ENCODE data around the gene MINDY4B. TPM values are rescaled to one million over a fixed set of nuclear protein-coding genes. Genes with fewer than 3 reads are reported as not detected.

MINDY4B gene
- total and polyA plus RNA-seq, 2 experiments from 2014 or later, result not detected

DNA sequence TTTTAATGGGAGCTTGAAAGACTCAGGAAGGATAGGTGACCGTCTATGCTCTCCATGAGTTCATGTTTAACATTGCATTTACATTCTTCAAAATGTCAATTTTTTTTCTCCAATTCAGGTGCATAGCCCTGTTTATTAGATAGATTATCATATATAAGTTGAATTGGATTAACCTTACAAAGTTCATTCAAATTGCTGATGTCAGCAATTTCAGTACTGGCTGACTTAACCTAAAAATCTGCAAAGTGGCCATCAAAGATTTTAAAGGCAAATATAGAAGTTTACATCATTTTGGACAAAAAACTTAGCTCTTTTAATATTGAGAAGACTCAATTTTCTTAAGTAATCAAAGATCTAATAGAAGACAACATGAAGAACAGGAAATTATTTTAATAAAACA, 57.8 kb downstream of the MINDY4B start:
- DNase-seq (ENCODE audit: low spot score), result no peak
- H3K4me1 ChIP-seq (ENCODE audit: insufficient read depth), result peaks cover 30% of the 10 kb centered on the region
- H3K4me3 ChIP-seq, result no peak overlapping the region
- no peak for ATAC-seq
- TF ChIP-seq ZNF114 (CRISPR knock-in tag; IDR thresholded peaks at IDR 0.05), result no peak
- TF ChIP-seq EZH2 (IDR thresholded peaks at IDR 0.05; ENCODE audit: low read depth, unreplicated experiment), result no peak
- no peak for TF ChIP-seq STAT1 (IDR thresholded peaks at IDR 0.05; ENCODE audit: unreplicated experiment)
- TF ChIP-seq, protein P1, sequence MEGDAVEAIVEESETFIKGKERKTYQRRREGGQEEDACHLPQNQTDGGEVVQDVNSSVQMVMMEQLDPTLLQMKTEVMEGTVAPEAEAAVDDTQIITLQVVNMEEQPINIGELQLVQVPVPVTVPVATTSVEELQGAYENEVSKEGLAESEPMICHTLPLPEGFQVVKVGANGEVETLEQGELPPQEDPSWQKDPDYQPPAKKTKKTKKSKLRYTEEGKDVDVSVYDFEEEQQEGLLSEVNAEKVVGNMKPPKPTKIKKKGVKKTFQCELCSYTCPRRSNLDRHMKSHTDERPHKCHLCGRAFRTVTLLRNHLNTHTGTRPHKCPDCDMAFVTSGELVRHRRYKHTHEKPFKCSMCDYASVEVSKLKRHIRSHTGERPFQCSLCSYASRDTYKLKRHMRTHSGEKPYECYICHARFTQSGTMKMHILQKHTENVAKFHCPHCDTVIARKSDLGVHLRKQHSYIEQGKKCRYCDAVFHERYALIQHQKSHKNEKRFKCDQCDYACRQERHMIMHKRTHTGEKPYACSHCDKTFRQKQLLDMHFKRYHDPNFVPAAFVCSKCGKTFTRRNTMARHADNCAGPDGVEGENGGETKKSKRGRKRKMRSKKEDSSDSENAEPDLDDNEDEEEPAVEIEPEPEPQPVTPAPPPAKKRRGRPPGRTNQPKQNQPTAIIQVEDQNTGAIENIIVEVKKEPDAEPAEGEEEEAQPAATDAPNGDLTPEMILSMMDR (conservative IDR thresholded peaks at IDR 0.05; ENCODE audit: low read depth in 2 of 2), result no peak
- no peak for TF ChIP-seq EZH2phosphoT487 (IDR thresholded peaks at IDR 0.05; ENCODE audit: unreplicated experiment)
- TF ChIP-seq ZNF331 (CRISPR knock-in tag; IDR thresholded peaks at IDR 0.05; ENCODE audit: low read depth), result no peak
- no peak for TF ChIP-seq ZNF462 (CRISPR knock-in tag; IDR thresholded peaks at IDR 0.05)
- H3K36me3 Mint-ChIP-seq (ENCODE audit: low read depth), result peaks cover 19% of the 10 kb centered on the region; the same call in 2 of the 3 replicates
- no peaks in the 10 kb centered on the region for H3K36me3 ChIP-seq (ENCODE audit: insufficient read depth)
- H3K27me3 ChIP-seq (ENCODE audit: insufficient read depth), result no peaks in the 10 kb centered on the region
- H3K4me2 ChIP-seq, result no peak overlapping the region
- H3K27me3 Mint-ChIP-seq (ENCODE audit: insufficient read depth, low read depth, poor library complexity), result no peaks in the 10 kb centered on the region
- H2AFZ ChIP-seq, result no peak overlapping the region
- no peak overlapping the region for H3K27ac ChIP-seq (ENCODE audit: low read depth)
- no peak overlapping the region for H3K4me3 Mint-ChIP-seq
- no peaks in the 10 kb centered on the region for H3F3A ChIP-seq (replicated peaks; ENCODE audit: low read depth)
- no peaks in the 10 kb centered on the region for H4K20me1 ChIP-seq (replicated peaks; ENCODE audit: insufficient read depth)
- peaks cover 23% of the 10 kb centered on the region for H3K4me1 Mint-ChIP-seq
- H3K79me2 ChIP-seq (replicated peaks; ENCODE audit: insufficient read depth), result no peaks in the 10 kb centered on the region
- H3K9me3 Mint-ChIP-seq, result peaks cover 17% of the 10 kb centered on the region; the same call in 2 of the 3 replicates
- no peak overlapping the region for H3K27ac Mint-ChIP-seq
- H3K9me2 ChIP-seq (ENCODE audit: insufficient read depth), result 0 out of 2 replicates have a peak, but pooled peaks cover under 1% of the 10 kb centered on the region

All from GM23338 (cell line).